Gastrocnemius medialis (tissue), 4 donors: ENCODE data around the gene RAD51B. TPM values are rescaled to one million over a fixed set of nuclear protein-coding genes. Genes with fewer than 3 reads are reported as not detected.

Experiments
- ATAC-seq, 2 donors: fragments of 150-250 bp; one replicate each; pipeline ENCODE4 v1.9.1; 2016
- DNase-seq, 2 donors: peaks; one replicate each; pipeline ENCODE4 v3.0.0-alpha.2; 2019
- H3K27ac ChIP-seq, 4 donors: fragments of 200-600 bp; sonication (generic); 1 replicate in 1 of 4; 2 replicates in 3 of 4; pipeline ENCODE4 v1.5.1; 2016 to 2018; ENCODE audit warnings: mild to moderate bottlenecking in 2 of 4, moderate library complexity in 1 of 4
- H3K27me3 ChIP-seq, 3 donors: fragments of 200-600 bp; sonication (generic) in 2 of 3; 1 replicate in 1 of 3; 2 replicates in 2 of 3; pipeline versions ENCODE4 v1.5.1 to v1.6.0; 2016 to 2019; ENCODE audit warnings: mild to moderate bottlenecking in 1 of 3, moderate library complexity in 1 of 3
- H3K36me3 ChIP-seq, 2 donors: fragments of 200-600 bp; sonication (generic) in 1 of 2; one replicate each; pipeline ENCODE4 v1.5.1; 2017 to 2018
- H3K4me1 ChIP-seq, 2 donors: fragments of 200-600 bp; sonication (generic) in 1 of 2; one replicate each; pipeline ENCODE4 v1.5.1; 2016 to 2017; ENCODE audit warnings: mild to moderate bottlenecking in 2 of 2
- H3K4me3 ChIP-seq, 4 donors: fragments of 200-600 bp; sonication (generic) in 3 of 4; 1 replicate in 1 of 4; 2 replicates in 3 of 4; pipeline ENCODE4 v1.5.1; 2016 to 2019; ENCODE audit warnings: mild to moderate bottlenecking in 2 of 4
- H3K9me3 ChIP-seq, 3 donors: fragments of 200-600 bp; sonication (generic) in 2 of 3; 1 replicate in 1 of 3; 2 replicates in 2 of 3; pipeline ENCODE4 v1.5.1; 2016 to 2019
- POLR2A ChIP-seq, 2 donors: fragments of 450-650 bp; IDR thresholded peaks; one replicate each; pipeline ENCODE4 v1.6.1; 2017; ENCODE audit warnings: antibody characterized with exemption in 2 of 2, mild to moderate bottlenecking in 2 of 2, moderate library complexity in 2 of 2
- in situ Hi-C, 4 donors: fragments of 200-750 bp; cut with MboI; loops; one replicate each; pipeline versions ENCODE4 v1.15.0 to v1.8.0; 2017; ENCODE audit warnings: low sequenced_read_pairs in 4 of 4
- intact Hi-C: fragments of 100-400 bp; cut with DNase I; formaldehyde crosslinking; loops from one replicate; pipeline ENCODE4 v1.15.1; 2023; ENCODE audit warnings: low total_unique reads
- total RNA-seq, 4 donors: library from RNA; depleted of rRNA; stranded (reverse); fragments of >200 nt; gene quantifications; one replicate each; pipeline versions ENCODE4 v1.1.0 to v1.2.3, GENCODE V29; 2016
- TF ChIP-seq, protein P1 (sequence below), 5 experiments: fragments of 450-650 bp in 3 of 5; fragments of 200-600 bp in 2 of 5; sonication (generic) in 2 of 5; IDR thresholded peaks in 4 of 5; conservative IDR thresholded peaks in 1 of 5; 1 replicate in 4 of 5; 2 replicates in 1 of 5; pipeline ENCODE4 v1.5.1; 2016 to 2019; ENCODE audit warnings: antibody characterized with exemption in 5 of 5, mild to moderate bottlenecking in 3 of 5, moderate library complexity in 3 of 5

The RAD51B gene
- total RNA-seq, 4 donors from 2014 or later, result 1.6 to 3.3 (median 2.4) TPM

DNA sequence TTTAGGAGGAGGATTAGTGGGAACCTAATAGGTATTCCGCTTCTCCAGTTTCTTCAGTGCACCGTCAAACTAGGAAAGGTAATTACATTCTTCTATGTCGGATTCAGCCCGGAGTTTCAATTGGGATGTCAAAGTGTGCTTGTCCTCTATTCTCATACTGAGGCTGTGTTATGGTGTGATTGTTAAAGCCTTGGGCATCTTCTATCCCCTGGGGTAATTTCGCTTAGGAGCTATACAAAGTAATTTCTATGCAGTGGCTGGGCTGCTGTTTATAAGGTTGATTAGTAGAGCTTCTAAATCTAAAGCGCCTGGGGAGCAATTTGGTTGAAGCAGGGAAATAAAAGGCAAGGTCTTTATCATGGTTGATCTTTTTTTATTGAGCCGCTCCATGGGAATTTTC, 573.7 kb downstream of the RAD51B start:
- Histone ChIP-seq H3K9me3 (no peaks in the 10 kb centered on the region), H3K4me1 (peaks cover 22 to 24% of the 10 kb centered on the region in 2 donors), H3K36me3 (no peaks in the 10 kb centered on the region), H3K4me3 (no peak overlapping the region), H3K27ac (peak overlapping the region; percentile 32 to 60 (median 44)), H3K27me3 (no peaks in the 10 kb centered on the region)
- intact Hi-C loops, result loop anchor here (5.0 kb wide), 2 partner anchors 84 to 451 kb away; no protein-coding TSS in a partner anchor
- no peak for DNase-seq
- in situ Hi-C loops, result no loop called here
- ATAC-seq, result no peak
- TF ChIP-seq, protein P1, sequence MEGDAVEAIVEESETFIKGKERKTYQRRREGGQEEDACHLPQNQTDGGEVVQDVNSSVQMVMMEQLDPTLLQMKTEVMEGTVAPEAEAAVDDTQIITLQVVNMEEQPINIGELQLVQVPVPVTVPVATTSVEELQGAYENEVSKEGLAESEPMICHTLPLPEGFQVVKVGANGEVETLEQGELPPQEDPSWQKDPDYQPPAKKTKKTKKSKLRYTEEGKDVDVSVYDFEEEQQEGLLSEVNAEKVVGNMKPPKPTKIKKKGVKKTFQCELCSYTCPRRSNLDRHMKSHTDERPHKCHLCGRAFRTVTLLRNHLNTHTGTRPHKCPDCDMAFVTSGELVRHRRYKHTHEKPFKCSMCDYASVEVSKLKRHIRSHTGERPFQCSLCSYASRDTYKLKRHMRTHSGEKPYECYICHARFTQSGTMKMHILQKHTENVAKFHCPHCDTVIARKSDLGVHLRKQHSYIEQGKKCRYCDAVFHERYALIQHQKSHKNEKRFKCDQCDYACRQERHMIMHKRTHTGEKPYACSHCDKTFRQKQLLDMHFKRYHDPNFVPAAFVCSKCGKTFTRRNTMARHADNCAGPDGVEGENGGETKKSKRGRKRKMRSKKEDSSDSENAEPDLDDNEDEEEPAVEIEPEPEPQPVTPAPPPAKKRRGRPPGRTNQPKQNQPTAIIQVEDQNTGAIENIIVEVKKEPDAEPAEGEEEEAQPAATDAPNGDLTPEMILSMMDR (IDR thresholded peaks at IDR 0.05 in 4 of 5, conservative IDR thresholded peaks at IDR 0.05 in 1 of 5), result no peak
- TF ChIP-seq POLR2A (IDR thresholded peaks at IDR 0.05), result no peak

DNA sequence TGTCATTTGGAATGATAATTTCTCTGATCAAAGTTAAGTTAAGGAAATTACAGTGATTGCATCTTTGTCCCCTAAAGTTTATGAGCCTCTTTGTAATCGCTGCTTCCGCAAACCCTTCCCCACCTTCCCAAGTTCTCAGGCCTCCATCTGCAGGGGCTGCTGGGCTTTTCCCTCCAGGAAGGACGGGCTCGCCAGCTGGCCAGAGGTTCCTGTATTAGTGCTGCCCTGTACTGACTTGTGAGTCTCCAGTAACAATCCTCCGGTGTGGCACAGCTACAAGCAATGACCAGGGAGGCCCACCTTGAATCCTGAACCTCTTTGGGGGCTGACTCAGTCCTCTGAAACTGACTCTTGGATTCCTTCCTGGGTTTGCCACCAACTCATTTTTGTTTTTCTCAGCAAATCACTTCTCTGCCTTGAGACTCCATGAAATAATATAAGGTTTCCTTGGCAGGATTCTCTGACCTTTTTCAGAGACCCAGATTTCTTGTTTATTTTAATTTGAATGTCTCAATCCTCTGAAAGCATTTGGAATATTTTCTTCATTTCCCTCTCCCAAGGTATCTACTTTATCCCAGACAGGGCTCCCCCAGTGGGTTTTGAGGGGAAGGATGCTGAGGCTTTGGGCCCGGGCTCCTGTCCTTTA, 574.7 kb downstream of the RAD51B start:
- intact Hi-C loops, result loop anchor here (5.0 kb wide), 2 partner anchors 83 to 452 kb away; no protein-coding TSS in a partner anchor
- peaks cover 22 to 24% of the 10 kb centered on the region in 2 donors for H3K4me1 ChIP-seq

DNA sequence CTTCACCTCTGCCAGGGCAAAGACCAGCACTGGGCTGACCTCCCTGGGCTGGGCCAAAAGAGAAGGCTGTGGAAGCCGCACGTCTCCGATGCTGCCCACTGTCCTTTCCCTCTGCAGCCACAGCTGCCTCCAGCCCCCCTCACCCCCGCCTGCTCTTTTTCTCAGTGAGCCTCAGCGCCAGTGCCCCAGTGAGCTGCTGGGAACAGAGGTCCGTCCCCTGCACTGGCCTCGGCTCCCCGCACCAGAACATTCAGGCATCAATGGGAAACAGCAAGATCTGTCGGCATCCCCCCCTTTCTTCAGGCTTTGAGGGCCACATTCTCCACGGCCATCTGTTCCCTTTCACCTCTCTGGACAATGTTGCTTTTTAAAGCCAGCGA, 575.2 kb downstream of the RAD51B start:
- Histone ChIP-seq H3K27me3 (no peaks in the 10 kb centered on the region), H3K27ac (peak overlapping the region in 2 of 4 donors; percentile 1 to 39), H3K36me3 (no peaks in the 10 kb centered on the region), H3K9me3 (no peaks in the 10 kb centered on the region), H3K4me1 (peaks cover 24% of the 10 kb centered on the region in 2 donors), H3K4me3 (no peak overlapping the region)
- ATAC-seq, result no peak
- TF ChIP-seq POLR2A (IDR thresholded peaks at IDR 0.05), result no peak
- TF ChIP-seq, protein P1 (IDR thresholded peaks at IDR 0.05 in 4 of 5, conservative IDR thresholded peaks at IDR 0.05 in 1 of 5), result no peak
- in situ Hi-C loops, result no loop called here
- intact Hi-C loops, result loop anchor here (5.0 kb wide), 2 partner anchors 83 to 452 kb away; no protein-coding TSS in a partner anchor
- DNase-seq, result no peak

More for the DNA sequence above, 574.7 kb downstream of the RAD51B start:
- no peaks in the 10 kb centered on the region for H3K9me3 ChIP-seq
- peak overlapping the region in 2 of 4 donors; percentile 1 to 39 for H3K27ac ChIP-seq
- in situ Hi-C loops, result no loop called here
- DNase-seq (no peak), ATAC-seq (no peak)
- no peaks in the 10 kb centered on the region for H3K36me3 ChIP-seq
- no peaks in the 10 kb centered on the region for H3K27me3 ChIP-seq
- H3K4me3 ChIP-seq, result no peak overlapping the region
- no peak for TF ChIP-seq POLR2A (IDR thresholded peaks at IDR 0.05)

DNA sequence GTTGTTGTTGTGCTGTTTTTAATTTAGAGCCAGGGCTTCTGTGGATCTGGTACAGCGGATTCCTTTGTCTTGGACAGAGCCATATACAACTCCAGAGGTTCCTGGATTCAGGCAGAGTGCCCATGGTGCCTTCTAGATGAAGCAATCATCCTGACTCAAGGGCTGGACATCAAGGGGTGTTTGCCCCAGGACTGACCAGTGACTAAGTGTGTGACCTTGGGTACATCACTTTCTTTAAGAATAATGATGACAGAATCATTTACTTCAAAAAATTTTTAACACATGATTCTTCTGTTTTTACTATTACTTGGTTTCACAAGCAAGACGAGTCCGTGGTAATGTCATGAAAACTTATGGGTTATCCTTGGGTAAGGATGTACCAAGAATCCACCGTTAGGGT, 576.0 kb downstream of the RAD51B start:
- ATAC-seq (peak in 1 of 2 donors; percentile 21), DNase-seq (peak in 1 of 2 donors; percentile 45)
- Histone ChIP-seq H3K27me3 (no peaks in the 10 kb centered on the region), H3K4me1 (peaks cover 24 to 32% of the 10 kb centered on the region in 2 donors), H3K4me3 (no peak overlapping the region), H3K36me3 (no peaks in the 10 kb centered on the region), H3K27ac (no peak overlapping the region), H3K9me3 (no peaks in the 10 kb centered on the region)
- no peak for TF ChIP-seq POLR2A (IDR thresholded peaks at IDR 0.05)
- in situ Hi-C loops, result no loop called here
- intact Hi-C loops, result no loop called here

DNA sequence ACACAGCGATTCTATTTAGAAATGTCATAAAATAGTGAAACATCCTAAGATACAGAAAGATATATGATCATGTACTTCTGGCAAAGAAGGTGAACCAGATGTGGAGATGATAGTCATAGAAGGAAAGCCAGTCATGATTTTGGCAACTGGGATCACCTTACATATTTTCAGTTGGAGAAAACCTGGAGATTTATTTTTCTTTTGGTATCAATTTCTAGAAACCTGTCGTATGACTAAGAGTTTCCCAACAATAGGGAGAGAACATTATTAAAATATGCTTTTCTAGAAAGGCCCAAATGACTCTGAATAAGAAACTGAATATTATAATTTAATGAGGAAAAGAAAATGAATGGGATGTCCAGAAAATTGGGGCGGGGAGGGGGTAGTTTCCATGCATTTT, 576.9 kb downstream of the RAD51B start:
- ATAC-seq (no peak), DNase-seq (no peak)
- Histone ChIP-seq H3K27ac (no peak overlapping the region), H3K36me3 (no peaks in the 10 kb centered on the region), H3K4me1 (peaks cover 28 to 35% of the 10 kb centered on the region in 2 donors), H3K4me3 (no peak overlapping the region), H3K9me3 (no peaks in the 10 kb centered on the region), H3K27me3 (no peaks in the 10 kb centered on the region)
- in situ Hi-C loops (no loop called here), intact Hi-C loops (no loop called here)
- no peak for TF ChIP-seq POLR2A (IDR thresholded peaks at IDR 0.05)
- TF ChIP-seq, protein P1 (IDR thresholded peaks at IDR 0.05 in 4 of 5, conservative IDR thresholded peaks at IDR 0.05 in 1 of 5), result no peak
